ENCODE data around the gene PMM1.

Gene PMM1

DNA sequence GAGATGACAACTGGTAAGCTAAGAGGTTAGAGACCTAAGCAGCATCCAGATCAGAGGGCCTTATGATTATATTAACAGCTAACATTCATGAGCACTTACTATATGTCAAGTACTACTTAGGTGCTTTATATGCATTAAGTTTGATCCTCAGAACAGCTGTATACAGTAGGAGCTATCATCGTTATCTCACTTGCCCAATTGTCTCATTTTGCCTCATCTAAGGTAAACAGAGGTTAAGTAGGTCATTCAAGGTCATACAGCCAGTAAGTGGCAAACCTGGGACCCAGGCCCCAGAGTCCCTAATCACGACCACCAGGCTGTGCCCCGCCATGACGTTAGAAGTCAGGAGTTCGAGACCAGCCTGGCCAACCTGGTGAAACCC is 40.8 kb downstream of the PMM1 start:
- no peak for DNase-seq
- Mint-ChIP-seq H3K4me3 (no peak overlapping the region), H3K4me1 (peaks cover 53% of the 10 kb centered on the region), H3K27me3 (ENCODE audit: low read depth, poor library complexity) (peaks cover 11% of the 10 kb centered on the region), H3K9me3 (no peaks in the 10 kb centered on the region), H3K36me3 (ENCODE audit: low read depth) (no peaks in the 10 kb centered on the region), H3K27ac (no peak overlapping the region)
- TF ChIP-seq, protein P1, sequence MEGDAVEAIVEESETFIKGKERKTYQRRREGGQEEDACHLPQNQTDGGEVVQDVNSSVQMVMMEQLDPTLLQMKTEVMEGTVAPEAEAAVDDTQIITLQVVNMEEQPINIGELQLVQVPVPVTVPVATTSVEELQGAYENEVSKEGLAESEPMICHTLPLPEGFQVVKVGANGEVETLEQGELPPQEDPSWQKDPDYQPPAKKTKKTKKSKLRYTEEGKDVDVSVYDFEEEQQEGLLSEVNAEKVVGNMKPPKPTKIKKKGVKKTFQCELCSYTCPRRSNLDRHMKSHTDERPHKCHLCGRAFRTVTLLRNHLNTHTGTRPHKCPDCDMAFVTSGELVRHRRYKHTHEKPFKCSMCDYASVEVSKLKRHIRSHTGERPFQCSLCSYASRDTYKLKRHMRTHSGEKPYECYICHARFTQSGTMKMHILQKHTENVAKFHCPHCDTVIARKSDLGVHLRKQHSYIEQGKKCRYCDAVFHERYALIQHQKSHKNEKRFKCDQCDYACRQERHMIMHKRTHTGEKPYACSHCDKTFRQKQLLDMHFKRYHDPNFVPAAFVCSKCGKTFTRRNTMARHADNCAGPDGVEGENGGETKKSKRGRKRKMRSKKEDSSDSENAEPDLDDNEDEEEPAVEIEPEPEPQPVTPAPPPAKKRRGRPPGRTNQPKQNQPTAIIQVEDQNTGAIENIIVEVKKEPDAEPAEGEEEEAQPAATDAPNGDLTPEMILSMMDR (IDR thresholded peaks at IDR 0.05): no peak

DNA sequence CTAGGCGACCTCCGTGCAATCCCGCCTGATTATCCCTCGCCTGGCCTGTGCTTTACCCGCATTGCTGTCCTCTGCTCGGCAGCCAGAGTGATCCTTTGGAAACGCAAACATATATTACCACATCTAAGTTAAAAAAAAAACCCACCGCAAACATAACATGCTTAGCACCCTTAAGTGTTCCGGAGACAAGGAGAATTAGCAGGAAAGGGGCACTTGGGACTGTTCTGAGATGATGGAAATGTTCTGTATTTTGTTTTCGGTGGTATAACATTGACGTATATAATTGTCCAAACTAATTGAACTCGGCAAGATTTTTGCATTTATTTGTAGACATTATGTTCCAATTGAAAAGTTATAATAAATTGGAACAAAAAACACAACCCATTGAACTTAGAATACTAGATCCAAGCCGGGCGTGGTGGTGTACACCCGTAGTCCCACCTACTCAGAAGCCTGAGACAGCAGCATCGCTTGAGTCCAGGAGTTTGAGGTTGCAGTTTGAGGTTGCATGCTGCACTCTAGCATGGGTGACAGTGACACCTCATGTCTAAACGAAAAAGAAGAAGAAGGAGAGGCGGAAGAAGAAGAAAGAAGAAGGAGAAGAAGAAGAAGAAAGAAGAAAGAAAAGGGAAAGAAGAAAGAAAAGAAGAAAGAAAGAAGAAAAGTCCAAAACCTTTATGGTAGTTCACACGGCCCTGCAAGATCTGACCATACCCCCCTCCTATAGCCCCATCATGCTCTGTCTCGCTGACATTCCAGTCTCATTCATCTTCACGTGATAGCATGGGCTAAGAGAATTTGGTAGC is 44.8 kb downstream of the PMM1 start:
- DNase-seq: no peak
- peak overlapping the region; percentile 95 for H3K4me3 Mint-ChIP-seq

DNA sequence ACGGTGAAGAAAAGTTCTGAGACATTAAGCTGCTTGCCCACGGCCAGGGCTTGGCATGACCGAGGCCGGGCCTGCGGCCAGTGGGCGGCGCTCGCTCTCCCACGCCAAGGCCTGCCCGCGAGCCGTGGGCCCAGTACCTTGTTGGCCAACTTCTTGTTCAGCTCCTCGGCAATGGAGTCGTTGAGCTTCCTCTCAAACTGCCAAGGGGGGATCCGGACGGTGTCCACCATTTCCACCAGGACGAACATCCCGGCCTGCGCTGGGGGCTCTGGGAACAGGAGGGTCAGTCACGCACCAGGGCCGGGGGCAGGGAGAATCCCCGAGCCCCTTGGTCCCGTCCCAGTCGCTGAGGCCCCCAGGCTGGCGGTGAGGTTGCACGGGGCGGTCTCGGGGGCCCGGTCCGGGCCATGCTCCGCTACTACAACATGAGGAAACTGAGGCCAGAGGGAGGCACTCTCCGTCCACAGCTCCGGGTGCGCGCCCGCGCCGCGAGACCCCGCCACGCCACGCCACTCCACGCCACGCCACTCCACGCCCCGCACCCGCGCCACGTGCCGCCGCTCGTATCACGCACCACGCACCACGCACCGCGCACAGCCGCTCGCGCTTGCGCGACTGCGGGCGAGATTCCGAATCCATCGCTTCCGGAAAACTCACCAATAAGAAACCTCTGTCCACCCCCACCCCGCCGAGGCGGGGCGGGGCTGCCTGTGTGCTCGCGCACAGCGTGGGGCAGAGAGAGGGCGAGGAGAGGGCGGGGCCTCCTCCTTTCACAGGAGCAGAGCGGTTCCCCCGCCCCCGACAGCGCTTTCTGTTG is 45.6 kb downstream of the PMM1 start, which contains the start of gene POLR3H:
TSS of gene POLR3H (minus strand) at position 617 of the 817 bp plus-strand sequence. CDS start at position 248, 369 bp downstream.
- Mint-ChIP-seq H3K4me3 (peak within 1 kb of the TSS; percentile 95), H3K36me3 (ENCODE audit: low read depth) (peaks cover 12% of the 10 kb centered on the region), H3K4me1 (peaks cover 51% of the 10 kb centered on the region), H3K27me3 (ENCODE audit: low read depth, poor library complexity) (peaks cover 11% of the 10 kb centered on the region), H3K9me3 (no peaks in the 10 kb centered on the region), H3K27ac (peak within 1 kb of the TSS; percentile 88)
- TF ChIP-seq, protein P1 (IDR thresholded peaks at IDR 0.05): peak; percentile 25
- DNase-seq: peak; percentile 99

More for the DNA sequence above, 44.8 kb downstream of the PMM1 start:
- H3K4me1 Mint-ChIP-seq: peaks cover 58% of the 10 kb centered on the region
- peaks cover 11% of the 10 kb centered on the region for H3K27me3 Mint-ChIP-seq (ENCODE audit: low read depth, poor library complexity)
- peak overlapping the region; percentile 88 for H3K27ac Mint-ChIP-seq
- peaks cover 7% of the 10 kb centered on the region for H3K36me3 Mint-ChIP-seq (ENCODE audit: low read depth)
- TF ChIP-seq, protein P1 (IDR thresholded peaks at IDR 0.05): no peak
- no peaks in the 10 kb centered on the region for H3K9me3 Mint-ChIP-seq

DNA sequence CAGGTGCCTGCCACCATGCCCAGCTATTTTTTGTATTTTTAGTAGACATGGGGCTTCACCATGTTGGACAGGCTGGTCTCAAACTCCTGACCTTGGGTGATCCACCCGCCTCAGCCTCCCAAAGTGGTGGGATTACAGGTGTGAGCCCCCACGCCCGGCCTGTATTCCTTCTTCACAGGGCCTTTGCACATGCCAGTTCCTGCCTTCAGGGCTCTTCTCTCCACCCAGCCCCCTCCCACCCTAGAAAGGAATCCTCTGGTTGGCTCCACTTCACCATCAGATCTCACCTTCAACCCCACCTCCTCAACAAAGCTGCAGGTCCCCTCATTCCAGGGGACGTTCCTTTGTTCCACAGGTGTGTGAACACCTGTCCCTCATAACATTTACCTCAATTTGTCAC is 47.4 kb downstream of the PMM1 start:
- H3K27me3 Mint-ChIP-seq (ENCODE audit: low read depth, poor library complexity): peaks cover 11% of the 10 kb centered on the region
- H3K4me1 Mint-ChIP-seq: peaks cover 50% of the 10 kb centered on the region
- H3K27ac Mint-ChIP-seq: no peak overlapping the region
- H3K9me3 Mint-ChIP-seq: no peaks in the 10 kb centered on the region
- TF ChIP-seq, protein P1 (IDR thresholded peaks at IDR 0.05): no peak
- H3K36me3 Mint-ChIP-seq (ENCODE audit: low read depth): peaks cover 15% of the 10 kb centered on the region
- DNase-seq: no peak
- H3K4me3 Mint-ChIP-seq: peak overlapping the region; percentile 95

DNA sequence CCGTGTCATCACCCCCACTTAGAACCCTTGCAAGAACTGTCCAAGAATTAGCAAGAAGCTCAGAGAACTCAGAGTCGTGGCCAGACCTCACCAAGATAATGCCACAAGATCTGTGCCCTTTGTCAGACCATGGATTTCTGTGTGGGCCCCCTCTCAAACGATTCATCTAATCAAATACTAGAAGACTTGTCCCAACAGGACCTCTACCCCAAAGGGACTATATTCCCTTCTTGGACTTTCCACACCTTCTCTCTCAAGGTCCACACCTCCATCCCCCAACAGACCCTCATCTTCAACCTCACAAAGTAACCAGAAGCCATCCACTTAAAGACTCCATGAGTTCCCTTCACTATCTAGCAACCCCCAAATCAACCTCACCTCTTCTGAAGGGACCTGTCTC is 48.2 kb downstream of the PMM1 start:
- Mint-ChIP-seq H3K27ac (peak overlapping the region; percentile 49), H3K27me3 (ENCODE audit: low read depth, poor library complexity) (peaks cover 11% of the 10 kb centered on the region), H3K36me3 (ENCODE audit: low read depth) (peaks cover 19% of the 10 kb centered on the region), H3K9me3 (no peaks in the 10 kb centered on the region), H3K4me1 (peaks cover 50% of the 10 kb centered on the region), H3K4me3 (peak overlapping the region; percentile 8)
- no peak for DNase-seq
- TF ChIP-seq, protein P1 (IDR thresholded peaks at IDR 0.05): no peak

Data from nephron progenitor cell (in vitro differentiated cells).